Upper lobe of right lung (tissue), 1 donor: ENCODE results near the gene MAPKAP1. TPM values are rescaled to one million over a fixed set of nuclear protein-coding genes. Genes with fewer than 3 reads are reported as not detected.

Experiments used
- ATAC-seq: fragments of 200-7000 bp; cut with Tn5 transposase; one replicate; pipeline ENCODE4 v1.9.1; 2020; ENCODE audit warnings: mild to moderate bottlenecking, moderate library complexity
- DNase-seq: peaks from one replicate; pipeline ENCODE4 v3.0.0-alpha.2; 2020
- H3K27ac ChIP-seq: fragments of 200-600 bp; one replicate; pipeline ENCODE4 v1.8.0; 2022
- H3K27me3 ChIP-seq: fragments of 200-600 bp; one replicate; pipeline ENCODE4 v1.8.0; 2022; ENCODE audit warnings: mild to moderate bottlenecking
- H3K36me3 ChIP-seq: fragments of 200-600 bp; one replicate; pipeline ENCODE4 v1.8.0; 2022
- H3K4me1 ChIP-seq: fragments of 200-600 bp; one replicate; pipeline ENCODE4 v1.8.0; 2022
- H3K4me3 ChIP-seq: fragments of 200-600 bp; one replicate; pipeline ENCODE4 v1.8.0; 2022; ENCODE audit warnings: mild to moderate bottlenecking
- H3K9me3 ChIP-seq: fragments of 200-600 bp; one replicate; pipeline ENCODE4 v1.8.0; 2022
- CTCF ChIP-seq: fragments of 200-600 bp; IDR thresholded peaks from one replicate; pipeline ENCODE4 v1.8.0; 2022; ENCODE audit warnings: antibody characterized with exemption
- intact Hi-C: fragments of 100-400 bp; cut with DNase I; formaldehyde crosslinking; loops from one replicate; pipeline ENCODE4 v1.11.0; 2022
- total RNA-seq: library from RNA; stranded (reverse); fragmentation: NEBNext Ultra II Directional; extraction: Animal tissue kit (Norgen Biotek cat#: 25700); gene quantifications from one replicate; pipeline ENCODE4 v1.2.1, GENCODE V29; 2021
- donor health status: DM: no; HTN: yes; CAD: no; lungs with severe emphysema.

MAPKAP1 gene
- total RNA-seq, 1 donor from 2014 or later, result 76.8 TPM

DNA sequence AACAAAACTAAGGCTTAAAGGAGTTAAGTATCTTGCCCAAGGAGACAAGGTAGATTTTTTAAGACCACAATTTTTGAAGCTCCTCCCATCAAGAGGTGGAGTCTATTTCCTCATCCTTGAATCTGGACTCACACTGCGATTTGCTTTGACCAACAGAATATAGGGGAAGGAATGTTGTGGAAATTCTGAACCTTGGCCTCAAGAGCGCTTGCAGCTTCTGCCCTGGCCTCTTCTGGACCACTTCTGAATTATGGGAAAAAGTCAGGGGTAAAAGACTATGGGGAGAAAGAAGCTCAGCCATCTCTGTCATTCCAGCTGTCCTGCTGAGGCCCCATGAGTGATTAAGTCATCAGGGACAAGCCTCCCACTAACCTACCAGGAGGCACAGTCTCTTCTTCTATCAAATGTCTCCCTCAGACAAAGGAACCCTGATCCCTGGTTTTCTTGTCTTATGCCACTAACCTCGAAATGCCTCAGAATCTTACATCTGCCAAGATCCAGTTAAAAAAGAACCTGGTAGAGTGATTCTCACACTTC is 25.9 kb downstream of the MAPKAP1 start:
- Histone ChIP-seq H3K9me3 (no peaks in the 10 kb centered on the region), H3K4me3 (no peak overlapping the region), H3K4me1 (no peaks in the 10 kb centered on the region), H3K27ac (no peak overlapping the region), H3K27me3 (no peaks in the 10 kb centered on the region), H3K36me3 (no peaks in the 10 kb centered on the region)
- intact Hi-C loops, result no loop called here
- no peak for ATAC-seq
- TF ChIP-seq CTCF, result no peak
- DNase-seq, result no peak

GRCh38 chr9:125680445-125680844 is 26.6 kb downstream of the MAPKAP1 start:
- Histone ChIP-seq H3K27me3 (no peaks in the 10 kb centered on the region), H3K36me3 (no peaks in the 10 kb centered on the region), H3K4me1 (peaks cover 3% of the 10 kb centered on the region), H3K9me3 (no peaks in the 10 kb centered on the region), H3K4me3 (no peak overlapping the region), H3K27ac (no peak overlapping the region)
- DNase-seq (no peak), ATAC-seq (no peak)
- intact Hi-C loops, result no loop called here
- TF ChIP-seq CTCF, result no peak

- no peaks in the 10 kb centered on the region for H3K36me3 ChIP-seq
- no peaks in the 10 kb centered on the region for H3K27me3 ChIP-seq
- intact Hi-C loops, result no loop called here
- peaks cover 8% of the 10 kb centered on the region for H3K4me1 ChIP-seq
- no peak overlapping the region for H3K4me3 ChIP-seq
- ATAC-seq, result no peak
- no peak overlapping the region for H3K27ac ChIP-seq
- H3K9me3 ChIP-seq, result no peaks in the 10 kb centered on the region
- no peak for TF ChIP-seq CTCF
- no peak for DNase-seq
These were observed 27.3 kb downstream of the MAPKAP1 start for GRCh38 chr9:125679597-125680189.

DNA sequence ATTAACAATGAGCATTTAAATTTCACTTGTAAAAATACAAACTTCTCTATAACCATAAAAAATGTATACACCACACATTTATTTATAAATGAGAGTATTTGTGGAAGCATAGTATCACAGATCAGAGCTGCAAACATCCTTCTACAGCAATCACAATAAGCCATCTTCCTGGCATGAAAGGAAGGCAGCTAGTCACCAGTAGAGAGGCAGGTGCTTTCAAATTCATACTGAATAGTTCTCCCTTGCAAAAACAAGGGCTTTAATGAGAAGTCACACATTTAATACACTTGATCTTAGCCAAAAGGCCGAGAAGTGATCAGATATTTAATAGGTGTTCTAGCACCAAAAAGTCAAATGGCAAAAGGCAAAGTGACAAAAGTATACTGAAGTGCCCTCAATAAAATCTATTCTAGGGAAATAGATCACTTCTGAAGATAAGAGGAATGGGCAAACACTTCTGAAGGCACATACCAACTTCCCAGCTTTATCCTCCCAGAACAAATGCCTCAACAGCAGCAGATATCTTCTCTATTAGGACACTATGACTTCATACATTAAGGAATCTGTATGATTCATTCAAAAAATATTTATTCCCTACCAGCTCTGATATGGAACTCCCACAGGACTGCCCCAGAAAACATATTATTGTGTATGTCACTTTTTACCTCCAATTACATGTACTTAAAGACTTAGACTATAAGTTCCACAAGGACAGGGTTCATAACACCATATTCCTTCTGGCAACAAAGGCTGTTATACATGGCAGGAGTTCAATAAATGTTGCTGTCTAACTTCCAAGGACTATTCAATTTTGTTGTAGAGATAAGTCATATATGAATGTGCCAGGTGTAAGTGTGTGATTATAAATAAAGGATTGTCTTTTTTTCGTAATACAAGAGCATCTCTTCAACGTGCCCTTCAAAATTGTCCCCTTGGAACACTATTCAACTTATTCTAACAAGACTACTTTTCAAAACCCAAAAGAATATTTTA is 31.7 kb downstream of the MAPKAP1 start:
- no peak for TF ChIP-seq CTCF
- intact Hi-C loops, result no loop called here
- Histone ChIP-seq H3K36me3 (peaks cover 8% of the 10 kb centered on the region), H3K4me3 (no peak overlapping the region), H3K9me3 (no peaks in the 10 kb centered on the region), H3K27ac (no peak overlapping the region), H3K4me1 (peaks cover 8% of the 10 kb centered on the region), H3K27me3 (no peaks in the 10 kb centered on the region)
- ATAC-seq, result peak; percentile 56
- DNase-seq, result no peak

GRCh38 chr9:125672876-125673275 is 34.1 kb downstream of the MAPKAP1 start:
- Histone ChIP-seq H3K4me1 (peaks cover 8% of the 10 kb centered on the region), H3K36me3 (peaks cover 17% of the 10 kb centered on the region), H3K27me3 (no peaks in the 10 kb centered on the region), H3K27ac (no peak overlapping the region), H3K4me3 (no peak overlapping the region), H3K9me3 (no peaks in the 10 kb centered on the region)
- no peak for TF ChIP-seq CTCF
- no peak for DNase-seq
- peak; percentile 36 for ATAC-seq
- intact Hi-C loops, result no loop called here
